Endothelial cell of umbilical vein (primary cell): Measurements from ENCODE around the gene MAPT. TPM values are rescaled to one million over a fixed set of nuclear protein-coding genes. Genes with fewer than 3 reads are reported as not detected.

ENCODE experiments used
- BruUV-seq: library from RNA; stranded (reverse); fragments of 400-500 nt; replicated peaks from 2 replicates; lab custom pipeline; 2021; lab: Mats Ljungman, UMichigan
- CTCF ChIA-PET: fragments of 300-600, 350-600 bp; sonication (Branson Sonifier 250); formaldehyde crosslinking; loops from one replicate; lab custom pipeline; 2021; ENCODE audit warnings: antibody characterized with exemption, inconsistent platforms; lab: Charles Lee
- POLR2A ChIA-PET: fragments of 300-600, 350-600 bp; sonication (Branson Sonifier 250); formaldehyde crosslinking; loops from one replicate; lab custom pipeline; 2021; ENCODE audit warnings: antibody characterized with exemption, inconsistent platforms; lab: Charles Lee
- DNase-seq: peaks from one replicate; pipeline ENCODE4 v3.0.0-alpha.2; 2011; ENCODE audit warnings: low read depth, low spot score
- FAIRE-seq: peaks from 2 replicates; lab custom pipeline; 2011; peaks lifted over from hg19 to GRCh38; lab: Jason Lieb, UNC
- H2AFZ ChIP-seq: 2 replicates; pipeline ENCODE4 v1.6.0; 2012; ENCODE audit warnings: low read depth, low read length, control low read depth, inconsistent platforms
- H3K27ac ChIP-seq: 2 replicates; pipeline ENCODE4 v1.5.1; 2011; ENCODE audit warnings: low read depth, mild to moderate bottlenecking, control low read depth, low read length, moderate library complexity; ENCODE audit not compliant: insufficient read depth
- H3K27me3 ChIP-seq, 2 experiments: 2 replicates each; pipeline versions ENCODE4 v1.6.0 to v1.6.1; 2011; ENCODE audit warnings: low read length in 2 of 2, mixed read lengths in 1 of 2; ENCODE audit not compliant: control insufficient read depth in 2 of 2, insufficient read depth in 2 of 2
- H3K36me3 ChIP-seq, 2 experiments: 2 replicates in 1 of 2; 3 replicates in 1 of 2; pipeline ENCODE4 v1.5.1; 2011; ENCODE audit warnings: low read length in 2 of 2, mild to moderate bottlenecking in 1 of 2, moderate library complexity in 1 of 2; ENCODE audit not compliant: control insufficient read depth in 2 of 2, insufficient read depth in 2 of 2; ENCODE audit errors: extremely low read depth in 1 of 2
- H3K4me1 ChIP-seq: 3 replicates; pipeline ENCODE4 v1.5.1; 2011; ENCODE audit warnings: mild to moderate bottlenecking, low read length; ENCODE audit not compliant: control insufficient read depth, insufficient read depth; ENCODE audit errors: extremely low read depth
- H3K4me2 ChIP-seq: 2 replicates; pipeline ENCODE4 v1.6.1; 2011; ENCODE audit warnings: low read length, control low read depth, mixed read lengths; ENCODE audit not compliant: insufficient read depth
- H3K4me3 ChIP-seq, 3 experiments: fragments of 200-600 bp in 1 of 3; sonication (generic), shearing (Covaris generic) in 1 of 3; replicated peaks in 1 of 3; 2 replicates each; pipeline ENCODE4 v1.5.1; 2011 to 2016; ENCODE audit warnings: control low read depth in 3 of 3, low read length in 3 of 3, mild to moderate bottlenecking in 2 of 3, inconsistent platforms in 1 of 3, low read depth in 1 of 3, moderate library complexity in 1 of 3; ENCODE audit not compliant: insufficient read depth in 1 of 3
- H3K79me2 ChIP-seq: 2 replicates; pipeline ENCODE4 v1.6.0; 2012; ENCODE audit warnings: low read length, inconsistent platforms; ENCODE audit not compliant: control insufficient read depth, insufficient read depth
- H3K9ac ChIP-seq: replicated peaks from 2 replicates; pipeline ENCODE3; 2011; ENCODE audit warnings: low read length, control low read depth; ENCODE audit not compliant: insufficient read depth; ENCODE audit errors: extremely low read depth
- H3K9me1 ChIP-seq: replicated peaks from 3 replicates; pipeline ENCODE4 v1.6.0; 2011; ENCODE audit warnings: mild to moderate bottlenecking, low read length; ENCODE audit not compliant: control insufficient read depth, insufficient read depth; ENCODE audit errors: extremely low read depth
- H3K9me3 ChIP-seq: replicated peaks from 2 replicates; pipeline ENCODE4 v1.5.1; 2012; ENCODE audit warnings: low read length, inconsistent platforms; ENCODE audit not compliant: control insufficient read depth, insufficient read depth
- H4K20me1 ChIP-seq: replicated peaks from 2 replicates; pipeline ENCODE3; 2011; ENCODE audit warnings: mild to moderate bottlenecking, low read length; ENCODE audit not compliant: control insufficient read depth, insufficient read depth; ENCODE audit errors: extremely low read depth
- EZH2 ChIP-seq: IDR thresholded peaks from 2 replicates; pipeline ENCODE4 v1.6.1; 2012; ENCODE audit warnings: borderline replicate concordance, low read depth, mild to moderate bottlenecking, moderate library complexity, low read length, inconsistent platforms; ENCODE audit not compliant: severe bottlenecking
- FOS ChIP-seq: IDR thresholded peaks from 2 replicates; pipeline ENCODE4 v1.6.1; 2011; ENCODE audit warnings: mild to moderate bottlenecking, low read length, moderate library complexity, borderline replicate concordance; ENCODE audit not compliant: insufficient read depth
- GATA2 ChIP-seq: IDR thresholded peaks from 2 replicates; pipeline ENCODE4 v1.7.0; 2011; ENCODE audit warnings: low read depth, mild to moderate bottlenecking, moderate library complexity, mixed read lengths, low read length; ENCODE audit not compliant: insufficient read length, insufficient read depth
- JUN ChIP-seq: IDR thresholded peaks from 2 replicates; pipeline ENCODE4 v1.6.1; 2011; ENCODE audit warnings: borderline replicate concordance, low read depth; ENCODE audit not compliant: insufficient read length, insufficient read depth
- MYC ChIP-seq: IDR thresholded peaks from one replicate; pipeline ENCODE4 v1.6.1; 2011; ENCODE audit warnings: mild to moderate bottlenecking, low read depth, low read length
- POLR2A ChIP-seq: IDR thresholded peaks from 2 replicates; pipeline ENCODE4 v1.6.1; 2012; ENCODE audit warnings: low read depth, mild to moderate bottlenecking, control low read depth, low read length
- POLR2AphosphoS5 ChIP-seq: IDR thresholded peaks from 2 replicates; pipeline ENCODE4 v1.6.1; 2012; ENCODE audit warnings: low read depth, mild to moderate bottlenecking, control low read depth, low read length, moderate library complexity; ENCODE audit not compliant: insufficient read depth
- dilution Hi-C: fragments of 300-500 bp; cut with MboI; formaldehyde crosslinking; loops from one replicate; pipeline ENCODE4 v1.15.0; 2019; ENCODE audit warnings: low sequenced_read_pairs; ENCODE audit not compliant: extremely low pct_ligation_motif_present
- intact Hi-C: fragments of 100-400 bp; cut with micrococcal nuclease; formaldehyde crosslinking; loops from one replicate; pipeline ENCODE4 v1.10.0; 2022
- polyA plus RNA-seq, 4 experiments: library from polyadenylated mRNA; depleted of rRNA in 3 of 4; stranded (reverse) in 3 of 4; unstranded in 1 of 4; fragments of >200 nt; gene quantifications; 2 replicates each; pipeline versions ENCODE4 v1.2.1 to v1.2.3, GENCODE V29; 2011 to 2012; ENCODE audit warnings: missing spikeins in 1 of 4
- total RNA-seq: library from RNA; stranded (reverse); gene quantifications from 2 replicates; pipeline ENCODE4 v1.2.3, GENCODE V29; 2021
- TF ChIP-seq, protein P1 (sequence below), 2 donors: IDR thresholded peaks; 1 replicate in 1 of 2; 2 replicates in 1 of 2; pipeline ENCODE4 v1.5.1; 2011; ENCODE audit warnings: low read length in 2 of 2, mild to moderate bottlenecking in 2 of 2, moderate library complexity in 2 of 2, control low read depth in 1 of 2, inconsistent platforms in 1 of 2, low read depth in 1 of 2; ENCODE audit not compliant: insufficient read depth in 1 of 2; ENCODE audit errors: extremely low read depth in 1 of 2
- TF ChIP-seq, protein P2 (sequence below): IDR thresholded peaks from 2 replicates; pipeline ENCODE4 v1.6.1; 2011; ENCODE audit not compliant: insufficient read depth, insufficient read length

The MAPT gene
- total and polyA plus RNA-seq, 2 donors (not counting 3 experiments of a cell fraction or from before 2014, with no cell fraction given) = 0.04 to 0.51 TPM

DNA sequence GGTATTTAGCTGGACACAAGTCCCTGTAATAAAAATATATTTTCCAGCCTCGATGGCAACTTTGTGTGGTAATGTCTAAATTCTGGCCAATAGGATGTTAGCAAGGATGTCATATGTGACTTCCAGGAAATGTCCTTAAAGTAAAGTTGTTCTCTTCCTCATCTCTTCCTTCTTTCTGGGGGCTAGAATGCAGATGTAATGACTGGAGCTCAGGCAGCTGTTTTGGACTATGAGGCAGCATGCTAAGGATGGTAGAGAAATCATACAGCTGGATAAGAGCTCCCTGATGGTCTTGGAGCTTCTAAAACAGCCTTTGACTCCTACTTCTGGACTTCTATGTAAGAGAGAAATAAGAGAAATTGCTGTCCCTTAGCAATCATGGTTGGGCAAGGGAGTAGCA, 16.9 kb upstream of the MAPT start:
- no peak overlapping the region for H3K4me3 ChIP-seq
- H2AFZ ChIP-seq = no peak overlapping the region
- intact Hi-C loops (no loop called here), dilution Hi-C loops (no loop called here)
- DNase-seq (no peak), FAIRE-seq (no peak)
- no peak overlapping the region for H3K27ac ChIP-seq
- H3K4me1 ChIP-seq = no peaks in the 10 kb centered on the region
- no peaks in the 10 kb centered on the region for H3K36me3 ChIP-seq
- ChIA-PET POLR2A (no interaction called here), CTCF (no interaction called here)
- H3K9me1 ChIP-seq = no peaks in the 10 kb centered on the region
- no peak overlapping the region for H3K9ac ChIP-seq
- BruUV-seq = no TSS peak
- H3K4me2 ChIP-seq = no peak overlapping the region
- no peaks in the 10 kb centered on the region for H3K9me3 ChIP-seq
- no peaks in the 10 kb centered on the region for H4K20me1 ChIP-seq
- no peak for TF ChIP-seq POLR2AphosphoS5
- TF ChIP-seq POLR2A = no peak
- TF ChIP-seq, protein P1, sequence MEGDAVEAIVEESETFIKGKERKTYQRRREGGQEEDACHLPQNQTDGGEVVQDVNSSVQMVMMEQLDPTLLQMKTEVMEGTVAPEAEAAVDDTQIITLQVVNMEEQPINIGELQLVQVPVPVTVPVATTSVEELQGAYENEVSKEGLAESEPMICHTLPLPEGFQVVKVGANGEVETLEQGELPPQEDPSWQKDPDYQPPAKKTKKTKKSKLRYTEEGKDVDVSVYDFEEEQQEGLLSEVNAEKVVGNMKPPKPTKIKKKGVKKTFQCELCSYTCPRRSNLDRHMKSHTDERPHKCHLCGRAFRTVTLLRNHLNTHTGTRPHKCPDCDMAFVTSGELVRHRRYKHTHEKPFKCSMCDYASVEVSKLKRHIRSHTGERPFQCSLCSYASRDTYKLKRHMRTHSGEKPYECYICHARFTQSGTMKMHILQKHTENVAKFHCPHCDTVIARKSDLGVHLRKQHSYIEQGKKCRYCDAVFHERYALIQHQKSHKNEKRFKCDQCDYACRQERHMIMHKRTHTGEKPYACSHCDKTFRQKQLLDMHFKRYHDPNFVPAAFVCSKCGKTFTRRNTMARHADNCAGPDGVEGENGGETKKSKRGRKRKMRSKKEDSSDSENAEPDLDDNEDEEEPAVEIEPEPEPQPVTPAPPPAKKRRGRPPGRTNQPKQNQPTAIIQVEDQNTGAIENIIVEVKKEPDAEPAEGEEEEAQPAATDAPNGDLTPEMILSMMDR (IDR thresholded peaks at IDR 0.05; ENCODE audit: extremely low read depth in 1 of 2, insufficient read depth in 1 of 2, low read depth in 1 of 2, low read length in 2 of 2) = no peak
- TF ChIP-seq FOS = no peak
- TF ChIP-seq, protein P2, sequence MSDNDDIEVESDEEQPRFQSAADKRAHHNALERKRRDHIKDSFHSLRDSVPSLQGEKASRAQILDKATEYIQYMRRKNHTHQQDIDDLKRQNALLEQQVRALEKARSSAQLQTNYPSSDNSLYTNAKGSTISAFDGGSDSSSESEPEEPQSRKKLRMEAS = no peak
- TF ChIP-seq EZH2 = no peak
- no peak for TF ChIP-seq JUN
- TF ChIP-seq GATA2 = no peak
- TF ChIP-seq MYC = no peak
- no peaks in the 10 kb centered on the region for H3K79me2 ChIP-seq
- peaks cover 2 to 3% of the 10 kb centered on the region in 2 experiments for H3K27me3 ChIP-seq
